Panc1 (cell line): ENCODE results near the gene CPNE9.
"Not testable (repeated sequence)": the region's sequence is repeated elsewhere in the genome, so short reads cannot be mapped to it uniquely, and the experiment has no call there.

Experiments
- CTCF ChIP-seq: fragments of 450-650 bp; IDR thresholded peaks from 2 replicates; pipeline ENCODE4 v1.5.1; 2017; ENCODE audit warnings: mild to moderate bottlenecking
- POLR2AphosphoS5 ChIP-seq: IDR thresholded peaks from 2 replicates; pipeline ENCODE4 v1.6.1; 2012; ENCODE audit warnings: mild to moderate bottlenecking, low read depth, low read length, moderate library complexity
- REST ChIP-seq, 2 experiments: IDR thresholded peaks; 2 replicates each; pipeline ENCODE4 v1.6.1; 2011 to 2012; ENCODE audit warnings: low read depth in 2 of 2, control low read depth in 1 of 2, low read length in 1 of 2, mild to moderate bottlenecking in 1 of 2, moderate library complexity in 1 of 2; ENCODE audit not compliant: insufficient read depth in 1 of 2

- not testable (repeated sequence) for TF ChIP-seq CTCF; REST (IDR thresholded peaks at IDR 0.05; ENCODE audit: insufficient read depth in 1 of 2, low read depth in 2 of 2, low read length in 1 of 2); POLR2AphosphoS5
Observed at GRCh38 chr3:9771007-9771406, 67.4 kb downstream of the CPNE9 start.
